ENCODE measurements around the gene TMEM232.

DNA sequence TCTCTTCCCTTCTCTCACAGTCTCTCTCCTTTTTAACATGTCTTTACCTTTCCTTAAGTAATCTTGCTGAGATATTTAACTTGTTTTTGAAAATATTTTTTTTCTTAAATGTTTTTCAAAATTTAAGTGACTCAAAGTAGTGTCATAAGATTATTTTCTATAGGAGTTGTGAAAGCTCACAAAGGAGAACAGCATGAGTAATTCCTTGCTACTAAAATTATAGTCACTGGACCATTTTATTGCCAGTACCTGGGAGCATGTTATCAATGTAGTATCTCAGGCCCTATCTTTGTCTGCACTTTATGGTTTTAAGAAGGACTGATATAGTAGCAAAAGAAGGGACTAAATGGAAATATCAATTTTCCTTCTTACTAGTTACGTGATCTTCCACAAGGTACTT, 181.9 kb downstream of the TMEM232 start:
- TF ChIP-seq, protein P1, sequence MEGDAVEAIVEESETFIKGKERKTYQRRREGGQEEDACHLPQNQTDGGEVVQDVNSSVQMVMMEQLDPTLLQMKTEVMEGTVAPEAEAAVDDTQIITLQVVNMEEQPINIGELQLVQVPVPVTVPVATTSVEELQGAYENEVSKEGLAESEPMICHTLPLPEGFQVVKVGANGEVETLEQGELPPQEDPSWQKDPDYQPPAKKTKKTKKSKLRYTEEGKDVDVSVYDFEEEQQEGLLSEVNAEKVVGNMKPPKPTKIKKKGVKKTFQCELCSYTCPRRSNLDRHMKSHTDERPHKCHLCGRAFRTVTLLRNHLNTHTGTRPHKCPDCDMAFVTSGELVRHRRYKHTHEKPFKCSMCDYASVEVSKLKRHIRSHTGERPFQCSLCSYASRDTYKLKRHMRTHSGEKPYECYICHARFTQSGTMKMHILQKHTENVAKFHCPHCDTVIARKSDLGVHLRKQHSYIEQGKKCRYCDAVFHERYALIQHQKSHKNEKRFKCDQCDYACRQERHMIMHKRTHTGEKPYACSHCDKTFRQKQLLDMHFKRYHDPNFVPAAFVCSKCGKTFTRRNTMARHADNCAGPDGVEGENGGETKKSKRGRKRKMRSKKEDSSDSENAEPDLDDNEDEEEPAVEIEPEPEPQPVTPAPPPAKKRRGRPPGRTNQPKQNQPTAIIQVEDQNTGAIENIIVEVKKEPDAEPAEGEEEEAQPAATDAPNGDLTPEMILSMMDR (IDR thresholded peaks at IDR 0.05): no peak
- TF ChIP-seq POLR2A (IDR thresholded peaks at IDR 0.05): no peak

All from esophagus squamous epithelium (tissue), 4 donors.